Esophagus (tissue), 2 donors: ENCODE measurements around the gene SMARCC1. TPM values are rescaled to one million over a fixed set of nuclear protein-coding genes. Genes with fewer than 3 reads are reported as not detected.
A peak's percentile ranks its signal among the peaks of the same experiment; 100 is the strongest.

Experiments used
- H3K27ac ChIP-seq, 2 donors: one replicate each; pipeline ENCODE4 v1.5.1; 2013; ENCODE audit warnings: low read depth in 2 of 2, mild to moderate bottlenecking in 2 of 2, inconsistent platforms in 1 of 2, low read length in 1 of 2, moderate library complexity in 1 of 2
- H3K27me3 ChIP-seq, 2 donors: one replicate each; pipeline ENCODE4 v1.6.1; 2013; ENCODE audit warnings: low read length in 2 of 2, control low read depth in 1 of 2, mild to moderate bottlenecking in 1 of 2; ENCODE audit not compliant: insufficient read depth in 2 of 2, control insufficient read depth in 1 of 2
- H3K36me3 ChIP-seq, 2 donors: one replicate each; pipeline ENCODE4 v1.6.1; 2013; ENCODE audit warnings: low read length in 1 of 2; ENCODE audit not compliant: control insufficient read depth in 2 of 2, insufficient read depth in 2 of 2
- H3K4me1 ChIP-seq, 2 donors: one replicate each; pipeline ENCODE4 v1.6.1; 2013; ENCODE audit warnings: low read length in 1 of 2; ENCODE audit not compliant: control insufficient read depth in 2 of 2, insufficient read depth in 2 of 2
- H3K4me3 ChIP-seq, 2 donors: one replicate each; pipeline ENCODE4 v1.5.1; 2013; ENCODE audit warnings: low read length in 2 of 2, mild to moderate bottlenecking in 2 of 2, low read depth in 1 of 2, moderate library complexity in 1 of 2
- H3K9me3 ChIP-seq, 2 donors: one replicate each; pipeline ENCODE4 v1.6.1; 2013; ENCODE audit warnings: mild to moderate bottlenecking in 2 of 2, low read depth in 1 of 2, low read length in 1 of 2, moderate library complexity in 1 of 2; ENCODE audit not compliant: control insufficient read depth in 2 of 2, insufficient read depth in 1 of 2
- WGBS, 2 donors: extraction: QIAGEN DNeasy Blood & Tissue Kit; methylation state at CpG; one replicate each; pipeline ENCODE4 v1.1.7; 2013; 5-methylcytosine and 5-hydroxymethylcytosine counted together
- polyA plus RNA-seq, 2 donors: library from polyadenylated mRNA; stranded (reverse); fragments of 200-250 nt; gene quantifications; one replicate each; pipeline ENCODE4 v1.2.3, GENCODE V29; 2013
- donor health status: healthy with polysubstance abuse.
- donor health status: Bipolar disorder and iron deficiency.

The SMARCC1 gene
- polyA plus RNA-seq, 2 donors, result 11.0 to 13.8 TPM

- Histone ChIP-seq H3K27ac (no peak overlapping the region), H3K9me3 (no peaks in the 10 kb centered on the region), H3K4me3 (no peak overlapping the region), H3K4me1 (no peaks in the 10 kb centered on the region), H3K36me3 (peaks cover 8 to 9% of the 10 kb centered on the region in 2 donors), H3K27me3 (no peaks in the 10 kb centered on the region)
Observed at GRCh38 chr3:47612178-47612577, 169.5 kb downstream of the SMARCC1 start.

- H3K27me3 ChIP-seq, result no peaks in the 10 kb centered on the region
- H3K27ac ChIP-seq, result no peak overlapping the region
- H3K4me3 ChIP-seq, result no peak overlapping the region
- WGBS, 2 donors, result 71 to 74% methylated on average over 2 of the region's 2 CpGs
- H3K36me3 ChIP-seq, result peaks cover 7 to 11% of the 10 kb centered on the region in 2 donors
- H3K9me3 ChIP-seq, result no peaks in the 10 kb centered on the region
- H3K4me1 ChIP-seq, result no peaks in the 10 kb centered on the region
Observed at GRCh38 chr3:47611576-47611975, 170.1 kb downstream of the SMARCC1 start.

- H3K27me3 ChIP-seq, result no peaks in the 10 kb centered on the region
- peaks cover 7 to 13% of the 10 kb centered on the region in 2 donors for H3K36me3 ChIP-seq
- no peak overlapping the region for H3K27ac ChIP-seq
Observed at GRCh38 chr3:47610583-47610982, 171.1 kb downstream of the SMARCC1 start.

GRCh38 chr3:47607335-47607734, 174.4 kb downstream of the SMARCC1 start:
- Histone ChIP-seq H3K36me3 (peaks cover 7 to 17% of the 10 kb centered on the region in 2 donors), H3K27ac (no peak overlapping the region), H3K4me1 (no peaks in the 10 kb centered on the region), H3K4me3 (no peak overlapping the region), H3K9me3 (no peaks in the 10 kb centered on the region), H3K27me3 (no peaks in the 10 kb centered on the region)
- WGBS, 2 donors, result 89 to 90% methylated on average over 2 of the region's 2 CpGs

More at GRCh38 chr3:47610583-47610982, 171.1 kb downstream of the SMARCC1 start:
- whole genome bisulfite sequencing, 2 donors, result 83 to 85% methylated on average over 3 of the region's 3 CpGs
- Histone ChIP-seq H3K4me1 (no peaks in the 10 kb centered on the region), H3K4me3 (no peak overlapping the region), H3K9me3 (no peaks in the 10 kb centered on the region)

- 92 to 94% methylated on average over 5 of the region's 5 CpGs for WGBS, 2 donors
- Histone ChIP-seq H3K4me3 (no peak overlapping the region), H3K27me3 (no peaks in the 10 kb centered on the region), H3K9me3 (no peaks in the 10 kb centered on the region), H3K27ac (no peak overlapping the region), H3K4me1 (no peaks in the 10 kb centered on the region), H3K36me3 (peaks cover 9 to 17% of the 10 kb centered on the region in 2 donors)
Observed at GRCh38 chr3:47606165-47606564, 175.5 kb downstream of the SMARCC1 start.

- no peaks in the 10 kb centered on the region for H3K27me3 ChIP-seq
- H3K27ac ChIP-seq, result peak overlapping the region in 1 of 2 donors; percentile 19
- no peak overlapping the region for H3K4me3 ChIP-seq
- no peaks in the 10 kb centered on the region for H3K9me3 ChIP-seq
- H3K36me3 ChIP-seq, result peaks cover 9 to 17% of the 10 kb centered on the region in 2 donors
- H3K4me1 ChIP-seq, result no peaks in the 10 kb centered on the region
- 37 to 69% methylated on average over 2 of the region's 2 CpGs for WGBS, 2 donors
Observed at GRCh38 chr3:47605652-47606051, 176.0 kb downstream of the SMARCC1 start.

GRCh38 chr3:47604145-47604544, 177.5 kb downstream of the SMARCC1 start:
- no peaks in the 10 kb centered on the region for H3K27me3 ChIP-seq
- H3K36me3 ChIP-seq, result peaks cover 2 to 14% of the 10 kb centered on the region in 2 donors

GRCh38 chr3:47603332-47603731, 178.4 kb downstream of the SMARCC1 start:
- Histone ChIP-seq H3K36me3 (peaks cover 2 to 14% of the 10 kb centered on the region in 2 donors), H3K27ac (no peak overlapping the region), H3K4me3 (no peak overlapping the region), H3K9me3 (no peaks in the 10 kb centered on the region), H3K27me3 (no peaks in the 10 kb centered on the region), H3K4me1 (no peaks in the 10 kb centered on the region)

More at GRCh38 chr3:47604145-47604544, 177.5 kb downstream of the SMARCC1 start:
- 88 to 89% methylated on average over 2 of the region's 2 CpGs for WGBS, 2 donors
- Histone ChIP-seq H3K4me3 (no peak overlapping the region), H3K9me3 (no peaks in the 10 kb centered on the region), H3K27ac (no peak overlapping the region), H3K4me1 (no peaks in the 10 kb centered on the region)

- H3K36me3 ChIP-seq, result peaks cover 2 to 11% of the 10 kb centered on the region in 2 donors
- 91 to 95% methylated on average over 3 of the region's 3 CpGs for WGBS, 2 donors
- no peak overlapping the region for H3K4me3 ChIP-seq
- no peaks in the 10 kb centered on the region for H3K27me3 ChIP-seq
- no peaks in the 10 kb centered on the region for H3K9me3 ChIP-seq
- H3K4me1 ChIP-seq, result no peaks in the 10 kb centered on the region
- no peak overlapping the region for H3K27ac ChIP-seq
Observed at GRCh38 chr3:47601281-47601680, 180.4 kb downstream of the SMARCC1 start.

- WGBS, 2 donors, result 72% methylated on average over 3 of the region's 3 CpGs
- H3K27me3 ChIP-seq, result no peaks in the 10 kb centered on the region
- H3K9me3 ChIP-seq, result no peaks in the 10 kb centered on the region
- peaks cover 2 to 10% of the 10 kb centered on the region in 2 donors for H3K36me3 ChIP-seq
- no peak overlapping the region for H3K4me3 ChIP-seq
- H3K27ac ChIP-seq, result no peak overlapping the region
- no peaks in the 10 kb centered on the region for H3K4me1 ChIP-seq
Observed at GRCh38 chr3:47594792-47595191, 186.9 kb downstream of the SMARCC1 start.
